GM18861 (cell line): Measurements from ENCODE around the gene NPBWR2.
"Not testable (repeated sequence)": the region's sequence is repeated elsewhere in the genome, so short reads cannot be mapped to it uniquely, and the experiment has no call there.

Source experiments
- ATAC-seq: cut with Tn5 transposase; IDR thresholded peaks from one replicate; pipeline ENCODE4 v1.9.1; 2021; ENCODE audit not compliant: unreplicated experiment

NPBWR2 gene

GRCh38 chr20:64119681-64120341 lies 12.4 kb upstream of the NPBWR2 start:
- no peak for ATAC-seq

GRCh38 chr20:64119301-64119680 lies 11.9 kb upstream of the NPBWR2 start:
- ATAC-seq, result no peak

GRCh38 chr20:64117432-64117777 lies 10.0 kb upstream of the NPBWR2 start:
- not testable (repeated sequence) for ATAC-seq

- ATAC-seq, result no peak
Observed at GRCh38 chr20:64116541-64117431, 9.4 kb upstream of the NPBWR2 start.

- no peak for ATAC-seq
Observed at GRCh38 chr20:64116016-64116415, 8.7 kb upstream of the NPBWR2 start.

- ATAC-seq, result no peak
Observed at GRCh38 chr20:64115171-64115911, 8.0 kb upstream of the NPBWR2 start.

GRCh38 chr20:64114356-64114971 lies 7.1 kb upstream of the NPBWR2 start:
- ATAC-seq, result no peak

GRCh38 chr20:64113796-64114355 lies 6.5 kb upstream of the NPBWR2 start:
- ATAC-seq, result no peak

GRCh38 chr20:64113444-64113775 lies 6.0 kb upstream of the NPBWR2 start:
- no peak for ATAC-seq

GRCh38 chr20:64112691-64113443 lies 5.5 kb upstream of the NPBWR2 start:
- no peak for ATAC-seq

- ATAC-seq, result no peak
Observed at GRCh38 chr20:64111841-64112641, 4.7 kb upstream of the NPBWR2 start.

GRCh38 chr20:64110411-64111068 lies 3.2 kb upstream of the NPBWR2 start:
- ATAC-seq, result no peak

- ATAC-seq, result no peak
Observed at GRCh38 chr20:64109831-64110391, 2.5 kb upstream of the NPBWR2 start.

GRCh38 chr20:64108731-64109681 lies 1.6 kb upstream of the NPBWR2 start:
- no peak for ATAC-seq

- ATAC-seq, result no peak
Observed at GRCh38 chr20:64107736-64108457, 532 bp upstream of the NPBWR2 start.

GRCh38 chr20:64106435-64106961 lies 867 bp downstream of the NPBWR2 start:
- ATAC-seq, result no peak
